CD14-positive monocyte (primary cell): ENCODE data around the gene ZNF367. TPM values are rescaled to one million over a fixed set of nuclear protein-coding genes. Genes with fewer than 3 reads are reported as not detected.
"Not testable (repeated sequence)": the region's sequence is repeated elsewhere in the genome, so short reads cannot be mapped to it uniquely, and the experiment has no call there.

Experiments used
- DNase-seq, 3 donors: peaks; one replicate each; pipeline ENCODE4 v3.0.0-alpha.2; 2011 to 2022
- H2AFZ ChIP-seq: 2 replicates; pipeline ENCODE4 v1.6.0; 2012; ENCODE audit warnings: mild to moderate bottlenecking, low read depth, low read length, inconsistent platforms; ENCODE audit not compliant: insufficient read depth, poor library complexity, severe bottlenecking
- H3K27ac ChIP-seq, 2 donors: 1 replicate in 1 of 2; 2 replicates in 1 of 2; pipeline ENCODE4 v1.5.1; 2012 to 2013; ENCODE audit warnings: low read length in 2 of 2, control low read depth in 1 of 2, inconsistent platforms in 1 of 2, low read depth in 1 of 2, mild to moderate bottlenecking in 1 of 2
- H3K27me3 ChIP-seq, 2 donors: one replicate each; pipeline versions ENCODE4 v1.6.0 to v1.6.1; 2011 to 2013; ENCODE audit warnings: low read length in 2 of 2; ENCODE audit not compliant: control insufficient read depth in 2 of 2, insufficient read depth in 2 of 2
- H3K36me3 ChIP-seq, 2 donors: replicated peaks in 1 of 2; 1 replicate in 1 of 2; 2 replicates in 1 of 2; pipeline versions ENCODE4 v1.5.1 to v1.6.1; 2012 to 2013; ENCODE audit warnings: low read length in 2 of 2, control low read depth in 1 of 2, inconsistent platforms in 1 of 2, mild to moderate bottlenecking in 1 of 2; ENCODE audit not compliant: insufficient read depth in 2 of 2, control insufficient read depth in 1 of 2
- H3K4me1 ChIP-seq, 2 donors: 1 replicate in 1 of 2; 2 replicates in 1 of 2; pipeline versions ENCODE4 v1.5.1 to v1.6.1; 2012 to 2013; ENCODE audit warnings: low read length in 2 of 2, control low read depth in 1 of 2, inconsistent platforms in 1 of 2, mild to moderate bottlenecking in 1 of 2, moderate library complexity in 1 of 2; ENCODE audit not compliant: insufficient read depth in 2 of 2, control insufficient read depth in 1 of 2
- H3K4me2 ChIP-seq: replicated peaks from 2 replicates; pipeline ENCODE3; 2012; ENCODE audit warnings: low read length, moderate library complexity, mild to moderate bottlenecking; ENCODE audit not compliant: poor library complexity, severe bottlenecking; ENCODE audit errors: extremely low read depth
- H3K4me3 ChIP-seq, 3 experiments: fragments of 200-600 bp in 1 of 3; sonication (generic) in 1 of 3; replicated peaks in 1 of 3; 1 replicate in 2 of 3; 2 replicates in 1 of 3; pipeline ENCODE4 v1.5.1; 2011 to 2013; ENCODE audit warnings: low read length in 3 of 3, mild to moderate bottlenecking in 3 of 3, control low read depth in 2 of 3, low read depth in 2 of 3, inconsistent platforms in 1 of 3, moderate library complexity in 1 of 3
- H3K79me2 ChIP-seq: 2 replicates; pipeline ENCODE4 v1.6.0; 2012; ENCODE audit warnings: mild to moderate bottlenecking, control low read depth, inconsistent platforms, low read length, moderate library complexity; ENCODE audit not compliant: insufficient read depth
- H3K9ac ChIP-seq: 2 replicates; pipeline ENCODE4 v1.6.0; 2017; ENCODE audit warnings: low read length, mild to moderate bottlenecking; ENCODE audit not compliant: insufficient read depth, poor library complexity, severe bottlenecking
- H3K9me3 ChIP-seq, 2 donors: replicated peaks in 1 of 2; 1 replicate in 1 of 2; 2 replicates in 1 of 2; pipeline versions ENCODE4 v1.5.1 to v1.6.1; 2012 to 2013; ENCODE audit warnings: low read length in 2 of 2, control low read depth in 1 of 2; ENCODE audit not compliant: control insufficient read depth in 1 of 2, insufficient read depth in 1 of 2
- H4K20me1 ChIP-seq: 2 replicates; pipeline ENCODE4 v1.6.0; 2012; ENCODE audit warnings: mild to moderate bottlenecking, low read length, control low read depth, moderate library complexity; ENCODE audit not compliant: insufficient read depth
- H3K27ac Mint-ChIP-seq, 7 donors: one replicate each; pipeline ENCODE4 v1.8.0; 2020; ENCODE audit warnings: mild to moderate bottlenecking in 7 of 7, mixed read lengths in 7 of 7, moderate library complexity in 6 of 7, inconsistent platforms in 2 of 7
- H3K27me3 Mint-ChIP-seq, 3 donors: one replicate each; pipeline ENCODE4 v1.8.0; 2021 to 2022; ENCODE audit warnings: low read depth in 3 of 3, mild to moderate bottlenecking in 3 of 3, mixed read lengths in 3 of 3, moderate library complexity in 3 of 3, inconsistent platforms in 1 of 3
- H3K36me3 Mint-ChIP-seq, 2 donors: one replicate each; pipeline ENCODE4 v1.8.0; 2020; ENCODE audit warnings: mixed read lengths in 2 of 2, inconsistent platforms in 1 of 2, mild to moderate bottlenecking in 1 of 2
- H3K4me1 Mint-ChIP-seq: one replicate; pipeline ENCODE4 v1.8.0; 2020; ENCODE audit warnings: mild to moderate bottlenecking, mixed read lengths
- H3K4me3 Mint-ChIP-seq, 2 donors: one replicate each; pipeline ENCODE4 v1.8.0; 2020; ENCODE audit warnings: mild to moderate bottlenecking in 2 of 2, mixed read lengths in 2 of 2, moderate library complexity in 1 of 2
- H3K9me3 Mint-ChIP-seq, 7 donors: one replicate each; pipeline ENCODE4 v1.8.0; 2020 to 2022; ENCODE audit warnings: mixed read lengths in 7 of 7, mild to moderate bottlenecking in 6 of 7, moderate library complexity in 6 of 7, inconsistent platforms in 2 of 7
- WGBS: methylation state at CpG from one replicate; pipeline ENCODE4 v1.1.5; 2013; ENCODE audit warnings: missing lambda C conversion rate; ENCODE audit not compliant: insufficient coverage; 5-methylcytosine and 5-hydroxymethylcytosine counted together
- intact Hi-C, 2 donors: fragments of 100-400 bp; cut with micrococcal nuclease; formaldehyde crosslinking; loops; one replicate each; pipeline versions ENCODE4 v1.15.0 to v1.15.1; 2023
- polyA plus RNA-seq, 3 donors: library from polyadenylated mRNA; depleted of rRNA in 1 of 3; unstranded in 2 of 3; stranded (reverse) in 1 of 3; fragments of 300-500 nt in 2 of 3; fragments of >200 nt in 1 of 3; fragmentation: Illumina TruSeq in 2 of 3; gene quantifications; 1 replicate in 2 of 3; 2 replicates in 1 of 3; pipeline ENCODE4 v1.2.3, GENCODE V29; 2012 to 2021
- TF ChIP-seq, protein P1 (sequence below): fragments of 200-600 bp; IDR thresholded peaks from one replicate; pipeline ENCODE4 v1.8.0; 2022; ENCODE audit warnings: antibody characterized with exemption, mild to moderate bottlenecking

Gene ZNF367
- polyA plus RNA-seq, 3 donors: 0.08 to 0.21 TPM; not detected in 1

DNA sequence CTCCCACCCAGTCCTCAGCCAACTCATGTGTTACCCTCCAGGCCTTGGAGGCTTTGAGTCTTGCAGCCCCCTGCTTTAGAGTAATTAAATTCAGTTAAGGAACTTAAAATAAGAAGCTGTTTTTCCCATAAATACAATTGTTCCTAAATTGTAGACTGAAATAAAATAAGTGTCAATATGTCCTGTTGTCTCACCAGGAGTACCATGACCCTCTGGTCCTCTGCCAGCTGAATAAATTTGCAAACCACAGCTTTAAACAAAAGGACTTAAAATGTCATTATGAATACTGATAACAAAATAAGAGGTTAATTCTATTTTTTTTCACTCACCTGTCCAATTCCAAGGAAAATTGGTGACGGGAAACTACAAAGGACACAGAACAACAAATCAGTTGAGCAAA lies 50.2 kb downstream of the ZNF367 start:
- Histone ChIP-seq H2AFZ (no peak overlapping the region), H3K27ac (no peak overlapping the region), H3K27me3 (no peaks in the 10 kb centered on the region), H3K36me3 (peaks cover 0 to 14% of the 10 kb centered on the region in 2 donors), H3K4me1 (no peaks in the 10 kb centered on the region), H3K79me2 (no peaks in the 10 kb centered on the region), H3K4me2 (no peak overlapping the region), H4K20me1 (no peaks in the 10 kb centered on the region), H3K9me3 (no peaks in the 10 kb centered on the region), H3K9ac (no peak overlapping the region), H3K4me3 (no peak overlapping the region)
- Mint-ChIP-seq H3K4me1 (no peaks in the 10 kb centered on the region), H3K36me3 (peaks cover 9 to 15% of the 10 kb centered on the region in 2 donors), H3K9me3 (no peaks in the 10 kb centered on the region), H3K27me3 (peaks cover 0 to 2% (median 0%) of the 10 kb centered on the region in 3 donors), H3K4me3 (no peak overlapping the region), H3K27ac (no peak overlapping the region)
- no CpG with 5 or more reads among the region's 1 CpG for WGBS
- TF ChIP-seq, protein P1, sequence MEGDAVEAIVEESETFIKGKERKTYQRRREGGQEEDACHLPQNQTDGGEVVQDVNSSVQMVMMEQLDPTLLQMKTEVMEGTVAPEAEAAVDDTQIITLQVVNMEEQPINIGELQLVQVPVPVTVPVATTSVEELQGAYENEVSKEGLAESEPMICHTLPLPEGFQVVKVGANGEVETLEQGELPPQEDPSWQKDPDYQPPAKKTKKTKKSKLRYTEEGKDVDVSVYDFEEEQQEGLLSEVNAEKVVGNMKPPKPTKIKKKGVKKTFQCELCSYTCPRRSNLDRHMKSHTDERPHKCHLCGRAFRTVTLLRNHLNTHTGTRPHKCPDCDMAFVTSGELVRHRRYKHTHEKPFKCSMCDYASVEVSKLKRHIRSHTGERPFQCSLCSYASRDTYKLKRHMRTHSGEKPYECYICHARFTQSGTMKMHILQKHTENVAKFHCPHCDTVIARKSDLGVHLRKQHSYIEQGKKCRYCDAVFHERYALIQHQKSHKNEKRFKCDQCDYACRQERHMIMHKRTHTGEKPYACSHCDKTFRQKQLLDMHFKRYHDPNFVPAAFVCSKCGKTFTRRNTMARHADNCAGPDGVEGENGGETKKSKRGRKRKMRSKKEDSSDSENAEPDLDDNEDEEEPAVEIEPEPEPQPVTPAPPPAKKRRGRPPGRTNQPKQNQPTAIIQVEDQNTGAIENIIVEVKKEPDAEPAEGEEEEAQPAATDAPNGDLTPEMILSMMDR: no peak
- intact Hi-C loops: no loop called here
- DNase-seq: no peak

DNA sequence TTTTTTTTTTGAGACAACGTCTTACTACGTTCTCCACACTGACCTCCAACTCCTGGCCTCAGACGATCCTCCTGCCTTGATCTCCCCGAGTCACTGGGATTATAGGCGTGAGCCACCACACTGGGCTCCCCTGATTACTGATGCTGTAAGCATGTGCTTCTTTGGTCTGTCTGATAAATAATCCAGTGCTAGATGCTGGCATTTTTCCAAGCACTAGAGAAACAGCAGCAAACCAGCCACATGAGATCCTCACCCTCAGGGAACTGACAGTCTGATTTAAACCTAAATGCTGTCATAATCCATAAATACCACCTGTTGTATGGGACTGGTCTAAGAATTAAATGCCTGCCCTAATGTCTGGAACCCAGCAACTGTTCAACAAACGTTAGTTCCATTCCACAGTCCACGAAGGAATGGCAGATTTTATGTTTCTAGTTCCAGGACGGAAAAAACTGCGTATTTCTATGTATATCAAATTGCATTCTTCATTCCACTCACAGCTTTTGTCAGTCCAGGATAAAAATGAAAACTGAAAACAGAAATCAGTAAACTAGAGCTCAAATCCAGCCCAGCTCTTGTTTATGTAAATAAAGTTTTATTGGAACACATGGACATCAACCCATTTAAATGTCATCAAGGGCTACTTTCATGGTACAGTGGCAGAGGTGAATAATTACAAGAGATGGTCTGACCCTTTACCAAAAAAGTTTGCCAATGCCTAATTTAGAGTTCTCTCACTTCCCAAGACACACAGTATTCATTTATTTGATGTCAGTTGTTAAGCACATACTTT lies 54.8 kb downstream of the ZNF367 start:
- no peak for DNase-seq
- WGBS: 100% methylated on average over 3 of the region's 9 CpGs
- Mint-ChIP-seq H3K27ac (peak overlapping the region in 1 of 7 donors; percentile 3), H3K4me1 (peaks cover 3% of the 10 kb centered on the region), H3K9me3 (no peaks in the 10 kb centered on the region), H3K27me3 (no peaks in the 10 kb centered on the region), H3K36me3 (peaks cover 31% of the 10 kb centered on the region in 2 donors), H3K4me3 (no peak overlapping the region)
- H3K79me2 ChIP-seq: no peaks in the 10 kb centered on the region
- H2AFZ ChIP-seq: no peak overlapping the region
- intact Hi-C loops: no loop called here
- no peaks in the 10 kb centered on the region for H4K20me1 ChIP-seq
- H3K9ac ChIP-seq: no peak overlapping the region
- no peak overlapping the region for H3K4me3 ChIP-seq
- H3K4me2 ChIP-seq: no peak overlapping the region
- no peaks in the 10 kb centered on the region for H3K27me3 ChIP-seq
- TF ChIP-seq, protein P1: no peak
- no peak overlapping the region for H3K27ac ChIP-seq
- H3K4me1 ChIP-seq: no peaks in the 10 kb centered on the region
- H3K36me3 ChIP-seq: peaks cover 0 to 26% of the 10 kb centered on the region in 2 donors
- H3K9me3 ChIP-seq: no peaks in the 10 kb centered on the region

DNA sequence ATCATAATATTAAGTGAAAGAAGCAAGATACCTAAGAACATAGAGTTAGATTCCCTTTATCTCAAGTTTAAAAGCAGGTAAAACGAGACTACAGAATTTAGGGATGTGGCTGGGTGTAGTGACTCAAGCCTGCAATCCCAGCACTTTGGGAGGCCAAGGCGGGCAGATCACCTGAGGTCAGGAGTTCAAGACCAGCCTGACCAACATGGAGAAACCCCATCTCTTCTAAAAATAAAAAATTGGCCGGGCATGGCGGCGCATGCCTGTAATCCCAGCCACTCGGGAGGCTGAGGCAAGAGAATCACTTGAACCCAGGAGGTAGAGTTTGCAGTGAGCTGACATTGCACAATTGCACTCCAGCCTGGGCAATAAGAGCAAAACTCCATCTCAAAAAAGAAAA lies 56.1 kb downstream of the ZNF367 start:
- H3K4me2 ChIP-seq, H2AFZ ChIP-seq, H3K4me3 Mint-ChIP-seq, H3K9ac ChIP-seq, H3K9me3 ChIP-seq, H3K27me3 ChIP-seq, H3K4me3 ChIP-seq, intact Hi-C loops, H3K27me3 Mint-ChIP-seq, H3K79me2 ChIP-seq, H3K27ac ChIP-seq, H3K4me1 Mint-ChIP-seq, H3K27ac Mint-ChIP-seq, H3K9me3 Mint-ChIP-seq, H4K20me1 ChIP-seq, DNase-seq, H3K4me1 ChIP-seq: not testable (repeated sequence)
- peaks cover 0 to 26% of the 10 kb centered on the region in 2 donors for H3K36me3 ChIP-seq
- 89% methylated on average over 4 of the region's 6 CpGs for WGBS
- peaks cover 33 to 34% of the 10 kb centered on the region in 2 donors for H3K36me3 Mint-ChIP-seq
